Measurements from ENCODE around the gene TLR4. TPM values are rescaled to one million over a fixed set of nuclear protein-coding genes. Genes with fewer than 3 reads are reported as not detected.

The TLR4 gene
- total and polyA plus RNA-seq, 10 of the 15 experiments (the other 5 are each of a cell fraction or from before 2014, with no cell fraction given), result 0.03 to 0.50 (median 0.16) TPM

DNA sequence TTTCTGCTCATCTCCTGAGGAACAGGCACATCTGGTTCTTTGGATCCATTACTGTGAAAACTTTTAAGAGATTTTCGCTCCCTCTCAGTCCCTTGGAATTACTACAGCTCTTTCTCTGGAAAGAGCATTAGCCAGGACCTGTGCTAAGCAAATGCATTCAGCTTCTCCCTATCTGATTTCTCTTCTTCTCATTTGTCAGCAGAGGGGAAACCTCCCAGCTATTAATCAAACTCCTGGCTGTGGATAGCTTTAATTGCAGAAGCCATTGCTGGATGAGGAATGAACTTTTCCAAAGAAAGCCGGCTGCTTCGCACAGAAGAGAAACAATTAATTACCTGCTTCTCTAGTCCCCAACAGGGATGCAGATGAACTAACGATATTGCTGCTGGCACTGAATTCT, 37.9 kb downstream of the TLR4 start:
- ChIA-PET POLR2A (interaction anchor here (1.1 kb wide), 1 partner anchor 8 kb away, joined by 3 read pairs; no protein-coding TSS in a partner anchor), CTCF (interaction anchor here (1.0 kb wide), 1 partner anchor 235 kb away, joined by 3 read pairs; no protein-coding TSS in a partner anchor), SMC1A (ENCODE audit: uncharacterized antibody, unreplicated experiment) (interaction anchor here (0.7 to 1.0 kb wide), 3 partner anchors 8 to 40 kb away, joined by 3 read pairs; no protein-coding TSS in a partner anchor), RAD21 (ENCODE audit: unreplicated experiment) (no interaction called here)
- TF ChIP-seq, protein P1, sequence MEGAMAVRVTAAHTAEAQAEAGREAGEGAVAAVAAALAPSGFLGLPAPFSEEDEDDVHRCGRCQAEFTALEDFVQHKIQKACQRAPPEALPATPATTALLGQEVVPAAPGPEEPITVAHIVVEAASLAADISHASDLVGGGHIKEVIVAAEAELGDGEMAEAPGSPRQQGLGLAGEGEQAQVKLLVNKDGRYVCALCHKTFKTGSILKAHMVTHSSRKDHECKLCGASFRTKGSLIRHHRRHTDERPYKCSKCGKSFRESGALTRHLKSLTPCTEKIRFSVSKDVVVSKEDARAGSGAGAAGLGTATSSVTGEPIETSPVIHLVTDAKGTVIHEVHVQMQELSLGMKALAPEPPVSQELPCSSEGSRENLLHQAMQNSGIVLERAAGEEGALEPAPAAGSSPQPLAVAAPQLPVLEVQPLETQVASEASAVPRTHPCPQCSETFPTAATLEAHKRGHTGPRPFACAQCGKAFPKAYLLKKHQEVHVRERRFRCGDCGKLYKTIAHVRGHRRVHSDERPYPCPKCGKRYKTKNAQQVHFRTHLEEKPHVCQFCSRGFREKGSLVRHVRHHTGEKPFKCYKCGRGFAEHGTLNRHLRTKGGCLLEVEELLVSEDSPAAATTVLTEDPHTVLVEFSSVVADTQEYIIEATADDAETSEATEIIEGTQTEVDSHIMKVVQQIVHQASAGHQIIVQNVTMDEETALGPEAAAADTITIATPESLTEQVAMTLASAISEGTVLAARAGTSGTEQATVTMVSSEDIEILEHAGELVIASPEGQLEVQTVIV (IDR thresholded peaks at IDR 0.05; ENCODE audit: borderline replicate concordance, partially characterized antibody), result no peak
- TF ChIP-seq SPI1 (IDR thresholded peaks at IDR 0.05; ENCODE audit: borderline replicate concordance, insufficient read depth, low read depth, low read length), result no peak
- TF ChIP-seq, protein P2, sequence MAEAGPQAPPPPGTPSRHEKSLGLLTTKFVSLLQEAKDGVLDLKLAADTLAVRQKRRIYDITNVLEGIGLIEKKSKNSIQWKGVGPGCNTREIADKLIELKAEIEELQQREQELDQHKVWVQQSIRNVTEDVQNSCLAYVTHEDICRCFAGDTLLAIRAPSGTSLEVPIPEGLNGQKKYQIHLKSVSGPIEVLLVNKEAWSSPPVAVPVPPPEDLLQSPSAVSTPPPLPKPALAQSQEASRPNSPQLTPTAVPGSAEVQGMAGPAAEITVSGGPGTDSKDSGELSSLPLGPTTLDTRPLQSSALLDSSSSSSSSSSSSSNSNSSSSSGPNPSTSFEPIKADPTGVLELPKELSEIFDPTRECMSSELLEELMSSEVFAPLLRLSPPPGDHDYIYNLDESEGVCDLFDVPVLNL (IDR thresholded peaks at IDR 0.05; ENCODE audit: low read depth, low read length), result no peak
- no peak for TF ChIP-seq LARP7 (IDR thresholded peaks at IDR 0.05)
- no peak for TF ChIP-seq MYC (IDR thresholded peaks at IDR 0.05; ENCODE audit: insufficient read depth, insufficient read length, insufficient replicate concordance, low read length, severe bottlenecking)
- TF ChIP-seq CHD2 (IDR thresholded peaks at IDR 0.05; ENCODE audit: borderline replicate concordance, low read depth, low read length), result no peak
- no peak for TF ChIP-seq MTA3 (IDR thresholded peaks at IDR 0.05; ENCODE audit: borderline replicate concordance, low read length)
- TF ChIP-seq, protein P3, sequence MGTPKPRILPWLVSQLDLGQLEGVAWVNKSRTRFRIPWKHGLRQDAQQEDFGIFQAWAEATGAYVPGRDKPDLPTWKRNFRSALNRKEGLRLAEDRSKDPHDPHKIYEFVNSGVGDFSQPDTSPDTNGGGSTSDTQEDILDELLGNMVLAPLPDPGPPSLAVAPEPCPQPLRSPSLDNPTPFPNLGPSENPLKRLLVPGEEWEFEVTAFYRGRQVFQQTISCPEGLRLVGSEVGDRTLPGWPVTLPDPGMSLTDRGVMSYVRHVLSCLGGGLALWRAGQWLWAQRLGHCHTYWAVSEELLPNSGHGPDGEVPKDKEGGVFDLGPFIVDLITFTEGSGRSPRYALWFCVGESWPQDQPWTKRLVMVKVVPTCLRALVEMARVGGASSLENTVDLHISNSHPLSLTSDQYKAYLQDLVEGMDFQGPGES (IDR thresholded peaks at IDR 0.05), result no peak
- no peak for TF ChIP-seq WRNIP1 (IDR thresholded peaks at IDR 0.05; ENCODE audit: borderline replicate concordance, low read depth, low read length)
- no peak for TF ChIP-seq CREM (IDR thresholded peaks at IDR 0.05; ENCODE audit: low read depth)
- no peak for TF ChIP-seq JUNB (IDR thresholded peaks at IDR 0.05)
- no peak for TF ChIP-seq RELA (IDR thresholded peaks at IDR 0.05; ENCODE audit: borderline replicate concordance, partially characterized antibody)
- no peak for TF ChIP-seq YBX1 (IDR thresholded peaks at IDR 0.05)
- TF ChIP-seq ZNF24 (IDR thresholded peaks at IDR 0.05), result no peak
- no peak for DNase-seq (ENCODE audit: low read depth, low spot score)
- FAIRE-seq, result no peak
- H3K4me1 ChIP-seq (ENCODE audit: control insufficient read depth, insufficient read depth, low read length), result no peaks in the 10 kb centered on the region
- BruUV-seq (replicated peaks), result no TSS peak
- no peak overlapping the region for H3K27ac ChIP-seq (ENCODE audit: control insufficient read depth, insufficient read depth)
- H3K9me3 ChIP-seq (replicated peaks; ENCODE audit: control insufficient read depth, insufficient read depth, low read length), result no peaks in the 10 kb centered on the region
- H3K4me3 ChIP-seq, result no peak overlapping the region
- ATAC-seq, result no peak
- H3K79me2 ChIP-seq (ENCODE audit: control insufficient read depth, insufficient read depth, low read length), result no peaks in the 10 kb centered on the region
- H2AFZ ChIP-seq (ENCODE audit: control insufficient read depth, low read depth, low read length), result no peak overlapping the region
- in situ Hi-C loops (cut with MboI) (no loop called here), intact Hi-C loops (cut with micrococcal nuclease; ENCODE audit: unreplicated experiment) (no loop called here)
- H3K9ac ChIP-seq (ENCODE audit: control insufficient read depth, insufficient read depth, low read length), result no peak overlapping the region
- H3K4me2 ChIP-seq (ENCODE audit: control insufficient read depth, insufficient read depth), result no peak overlapping the region
- H4K20me1 ChIP-seq (ENCODE audit: control insufficient read depth, insufficient read depth), result no peaks in the 10 kb centered on the region
- no peaks in the 10 kb centered on the region for H3K36me3 ChIP-seq (ENCODE audit: control insufficient read depth in 2 of 2, insufficient read depth in 2 of 2, low read length in 1 of 2)
- WGBS (ENCODE audit: insufficient coverage, insufficient replicate concordance, low lambda C conversion rate, missing lambda C conversion rate), result 59% methylated on average over 4 of the region's 4 CpGs
- H3K27me3 ChIP-seq (replicated peaks in 1 of 2; ENCODE audit: control insufficient read depth in 2 of 2, insufficient read depth in 2 of 2, low read length in 1 of 2), result peaks cover 0 to 9% of the 10 kb centered on the region in 2 experiments; a peak in 2 of 4 replicates

Measured in GM12878 (cell line).